ENCODE measurements around the gene RTF1. TPM values are rescaled to one million over a fixed set of nuclear protein-coding genes. Genes with fewer than 3 reads are reported as not detected.
A peak's percentile ranks its signal among the peaks of the same experiment; 100 is the strongest.

RTF1 gene
- total RNA-seq, 1 donor from 2014 or later, result 60.8 TPM

DNA sequence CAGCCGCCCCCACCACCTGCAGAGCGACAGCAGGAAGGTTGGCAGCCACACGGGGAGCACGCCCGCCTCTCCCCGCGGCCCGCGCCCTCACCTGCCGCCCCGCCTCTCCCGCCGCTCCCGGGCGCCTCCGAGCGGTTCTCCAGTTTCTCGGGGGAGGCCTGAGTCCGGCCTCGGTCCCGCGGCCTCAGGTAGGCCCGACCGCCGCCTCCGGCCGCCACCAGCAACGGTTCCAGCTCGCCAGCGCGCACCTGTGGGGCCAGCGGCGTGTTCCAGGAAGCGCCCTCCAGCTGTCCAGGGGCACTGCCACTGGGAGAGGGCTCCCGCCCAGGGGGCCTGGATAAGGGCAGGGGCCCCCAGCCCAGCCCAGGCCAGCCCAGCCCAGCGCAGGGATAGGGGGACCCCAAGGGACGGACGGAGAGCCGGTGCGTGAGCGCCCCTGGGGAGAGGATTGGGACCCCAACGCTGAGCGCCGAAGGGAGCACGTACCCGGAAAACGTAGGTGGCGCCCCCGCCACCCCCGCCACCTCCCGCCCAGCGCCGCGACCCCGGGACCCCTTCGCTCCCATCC is 94.5 kb downstream of the RTF1 start:
- TF ChIP-seq, protein P1, sequence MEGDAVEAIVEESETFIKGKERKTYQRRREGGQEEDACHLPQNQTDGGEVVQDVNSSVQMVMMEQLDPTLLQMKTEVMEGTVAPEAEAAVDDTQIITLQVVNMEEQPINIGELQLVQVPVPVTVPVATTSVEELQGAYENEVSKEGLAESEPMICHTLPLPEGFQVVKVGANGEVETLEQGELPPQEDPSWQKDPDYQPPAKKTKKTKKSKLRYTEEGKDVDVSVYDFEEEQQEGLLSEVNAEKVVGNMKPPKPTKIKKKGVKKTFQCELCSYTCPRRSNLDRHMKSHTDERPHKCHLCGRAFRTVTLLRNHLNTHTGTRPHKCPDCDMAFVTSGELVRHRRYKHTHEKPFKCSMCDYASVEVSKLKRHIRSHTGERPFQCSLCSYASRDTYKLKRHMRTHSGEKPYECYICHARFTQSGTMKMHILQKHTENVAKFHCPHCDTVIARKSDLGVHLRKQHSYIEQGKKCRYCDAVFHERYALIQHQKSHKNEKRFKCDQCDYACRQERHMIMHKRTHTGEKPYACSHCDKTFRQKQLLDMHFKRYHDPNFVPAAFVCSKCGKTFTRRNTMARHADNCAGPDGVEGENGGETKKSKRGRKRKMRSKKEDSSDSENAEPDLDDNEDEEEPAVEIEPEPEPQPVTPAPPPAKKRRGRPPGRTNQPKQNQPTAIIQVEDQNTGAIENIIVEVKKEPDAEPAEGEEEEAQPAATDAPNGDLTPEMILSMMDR (IDR thresholded peaks at IDR 0.05; ENCODE audit: unreplicated experiment), result no peak
- no peaks in the 10 kb centered on the region for H3K9me3 Mint-ChIP-seq (ENCODE audit: unreplicated experiment)
- peaks cover 22% of the 10 kb centered on the region for H3K27me3 Mint-ChIP-seq (ENCODE audit: unreplicated experiment)
- peaks cover 10% of the 10 kb centered on the region for H3K36me3 Mint-ChIP-seq (ENCODE audit: low read depth, unreplicated experiment)
- no peak overlapping the region for H3K27ac Mint-ChIP-seq (ENCODE audit: unreplicated experiment)
- peaks cover 5% of the 10 kb centered on the region for H3K4me1 Mint-ChIP-seq (ENCODE audit: unreplicated experiment)
- DNase-seq (ENCODE audit: low spot score), result no peak
- no peak overlapping the region for H3K4me3 Mint-ChIP-seq (ENCODE audit: unreplicated experiment)

DNA sequence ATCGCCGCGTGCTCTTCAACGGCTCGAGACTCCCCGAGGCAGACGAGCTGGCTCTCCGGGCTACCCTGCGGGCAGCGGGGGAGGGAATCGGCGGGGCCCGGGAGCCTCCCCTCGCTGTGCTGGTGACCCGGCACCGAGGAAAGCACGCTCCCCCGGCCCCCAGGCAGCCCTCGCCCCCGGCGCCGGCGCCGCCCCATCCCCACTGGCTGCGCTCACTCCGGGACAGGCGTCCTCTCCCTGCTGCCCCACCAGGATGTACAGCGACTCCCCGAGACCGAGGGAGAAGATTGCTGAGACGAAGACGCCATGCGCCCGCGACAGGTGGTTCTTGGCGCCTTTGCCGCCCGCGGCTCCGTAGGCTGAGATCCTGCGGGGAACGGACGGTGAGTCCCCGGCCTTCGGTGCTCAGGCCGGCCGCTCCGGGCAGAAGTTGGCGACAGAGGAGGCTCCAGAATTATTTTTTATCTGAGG is 95.0 kb downstream of the RTF1 start:
- peak; percentile 11 for DNase-seq (ENCODE audit: low spot score)
- H3K4me3 Mint-ChIP-seq (ENCODE audit: unreplicated experiment), result no peak overlapping the region
- peaks cover 14% of the 10 kb centered on the region for H3K36me3 Mint-ChIP-seq (ENCODE audit: low read depth, unreplicated experiment)
- H3K27ac Mint-ChIP-seq (ENCODE audit: unreplicated experiment), result no peak overlapping the region
- no peaks in the 10 kb centered on the region for H3K9me3 Mint-ChIP-seq (ENCODE audit: unreplicated experiment)
- H3K4me1 Mint-ChIP-seq (ENCODE audit: unreplicated experiment), result peaks cover 5% of the 10 kb centered on the region
- TF ChIP-seq, protein P1 (IDR thresholded peaks at IDR 0.05; ENCODE audit: unreplicated experiment), result no peak
- peaks cover 20% of the 10 kb centered on the region for H3K27me3 Mint-ChIP-seq (ENCODE audit: unreplicated experiment)

DNA sequence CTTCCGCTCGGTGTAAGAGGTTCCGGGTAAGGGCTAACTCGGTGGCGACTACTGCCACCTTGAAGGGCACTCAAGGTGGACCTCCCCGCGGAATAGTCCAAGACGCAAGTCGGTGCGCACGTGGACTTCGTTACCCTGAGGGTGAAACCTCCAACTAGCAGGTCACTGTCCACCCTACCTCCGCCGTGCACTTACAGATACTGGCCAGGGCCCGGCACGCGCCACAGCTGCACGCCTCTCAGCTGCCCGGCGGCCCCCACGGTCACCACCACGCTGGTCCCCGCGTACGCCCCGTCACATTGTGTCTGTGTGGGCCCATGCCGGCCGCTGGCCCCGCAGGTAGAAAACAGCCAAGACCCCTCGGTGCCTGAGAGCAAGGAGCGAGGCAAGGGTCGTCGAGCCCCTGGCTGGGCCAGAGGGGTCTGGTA is 95.6 kb downstream of the RTF1 start:
- H3K4me3 Mint-ChIP-seq (ENCODE audit: unreplicated experiment), result peak overlapping the region; percentile 74
- no peak overlapping the region for H3K27ac Mint-ChIP-seq (ENCODE audit: unreplicated experiment)
- H3K4me1 Mint-ChIP-seq (ENCODE audit: unreplicated experiment), result peaks cover 5% of the 10 kb centered on the region
- TF ChIP-seq, protein P1 (IDR thresholded peaks at IDR 0.05; ENCODE audit: unreplicated experiment), result no peak
- no peaks in the 10 kb centered on the region for H3K9me3 Mint-ChIP-seq (ENCODE audit: unreplicated experiment)
- peaks cover 20% of the 10 kb centered on the region for H3K27me3 Mint-ChIP-seq (ENCODE audit: unreplicated experiment)
- H3K36me3 Mint-ChIP-seq (ENCODE audit: low read depth, unreplicated experiment), result peaks cover 15% of the 10 kb centered on the region
- no peak for DNase-seq (ENCODE audit: low spot score)

DNA sequence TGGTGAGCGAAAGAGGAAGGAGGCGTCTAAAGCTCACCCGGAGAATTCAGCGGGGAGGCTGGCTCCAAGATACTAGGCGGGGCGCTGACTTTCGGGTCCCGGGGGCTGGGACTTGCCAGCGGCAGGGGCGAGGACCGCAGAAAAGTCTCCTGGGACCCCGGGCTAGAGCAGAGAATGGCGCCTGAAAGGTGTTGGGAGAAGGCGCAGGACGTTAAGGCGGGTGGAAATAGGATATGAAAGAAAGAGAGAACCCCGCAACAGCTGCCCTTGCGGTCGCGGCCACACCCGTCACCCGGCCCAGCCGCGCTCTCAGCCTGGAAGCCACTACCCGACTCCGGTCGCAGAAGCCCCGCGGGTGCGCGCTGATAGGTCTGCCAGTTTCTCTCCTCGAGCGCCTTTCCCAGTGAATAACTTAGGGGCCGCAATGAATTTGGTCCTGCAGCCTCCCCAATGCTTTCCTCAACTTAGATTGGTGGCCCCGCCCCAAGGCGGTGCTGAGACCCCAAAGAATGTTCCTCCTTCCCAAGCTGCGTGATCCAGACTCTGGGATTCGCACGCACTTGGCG is 96.1 kb downstream of the RTF1 start:
- Mint-ChIP-seq H3K9me3 (ENCODE audit: unreplicated experiment) (no peaks in the 10 kb centered on the region), H3K4me1 (ENCODE audit: unreplicated experiment) (peaks cover 5% of the 10 kb centered on the region)

More for the DNA sequence above, 96.1 kb downstream of the RTF1 start:
- TF ChIP-seq, protein P1 (IDR thresholded peaks at IDR 0.05; ENCODE audit: unreplicated experiment), result no peak
- Mint-ChIP-seq H3K27me3 (ENCODE audit: unreplicated experiment) (peaks cover 20% of the 10 kb centered on the region), H3K36me3 (ENCODE audit: low read depth, unreplicated experiment) (peaks cover 17% of the 10 kb centered on the region), H3K4me3 (ENCODE audit: unreplicated experiment) (peak overlapping the region; percentile 81), H3K27ac (ENCODE audit: unreplicated experiment) (no peak overlapping the region)
- peak; percentile 26 for DNase-seq (ENCODE audit: low spot score)
